HG03064 (cell line): ENCODE measurements around the gene AXDND1.

Source experiments
- ATAC-seq: cut with Tn5 transposase; IDR thresholded peaks from one replicate; pipeline ENCODE4 v1.9.1; 2021; ENCODE audit warnings: low read depth; ENCODE audit not compliant: unreplicated experiment

The AXDND1 gene, protein sequence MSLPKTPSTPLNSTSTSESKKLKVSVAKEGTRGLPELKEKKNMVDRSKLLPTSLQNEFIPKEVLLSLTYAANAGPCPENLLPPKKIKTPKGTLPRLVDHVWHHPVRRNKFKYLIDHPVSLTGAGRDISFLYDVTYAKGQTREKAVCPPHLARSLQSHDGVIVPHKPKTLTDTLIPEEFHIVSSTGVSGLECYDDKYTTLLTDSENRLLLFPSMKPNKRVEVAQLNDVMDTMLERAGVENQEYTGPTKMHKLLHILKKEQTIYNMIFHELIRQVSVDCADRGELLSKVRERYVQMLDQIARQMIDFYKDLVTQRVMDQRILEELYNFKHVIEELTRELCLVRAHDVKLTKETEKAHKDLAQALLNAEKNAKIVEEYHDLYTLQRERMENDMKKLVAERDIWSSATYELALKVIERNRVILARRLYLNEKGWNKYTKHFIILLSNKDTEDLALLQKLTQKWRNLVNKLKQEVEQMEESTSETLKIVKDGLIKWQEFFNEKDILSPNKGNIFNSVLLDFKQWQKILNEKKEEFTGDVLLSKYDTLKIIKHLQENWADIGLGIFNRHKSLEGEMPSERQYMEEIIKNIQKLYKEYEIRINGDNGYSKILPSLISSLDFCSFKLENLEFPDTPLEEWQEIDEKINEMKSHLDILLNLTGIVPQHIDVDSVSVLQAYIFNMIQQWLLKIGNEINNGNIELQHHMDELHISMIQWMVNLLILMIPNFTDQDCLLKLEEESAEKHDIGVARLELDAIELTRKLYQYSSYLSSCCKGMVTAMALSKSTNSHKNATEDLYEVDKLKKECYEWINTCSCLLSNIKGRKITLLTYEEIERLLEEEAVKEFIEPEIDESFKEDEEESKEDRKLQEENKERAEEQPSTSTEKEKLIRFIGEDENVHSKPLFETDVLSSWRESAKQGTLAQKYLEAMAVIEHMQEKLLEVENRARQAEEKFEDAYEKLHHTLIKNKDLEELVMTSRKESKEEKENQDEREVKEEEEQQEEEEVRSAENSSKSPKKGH

DNA sequence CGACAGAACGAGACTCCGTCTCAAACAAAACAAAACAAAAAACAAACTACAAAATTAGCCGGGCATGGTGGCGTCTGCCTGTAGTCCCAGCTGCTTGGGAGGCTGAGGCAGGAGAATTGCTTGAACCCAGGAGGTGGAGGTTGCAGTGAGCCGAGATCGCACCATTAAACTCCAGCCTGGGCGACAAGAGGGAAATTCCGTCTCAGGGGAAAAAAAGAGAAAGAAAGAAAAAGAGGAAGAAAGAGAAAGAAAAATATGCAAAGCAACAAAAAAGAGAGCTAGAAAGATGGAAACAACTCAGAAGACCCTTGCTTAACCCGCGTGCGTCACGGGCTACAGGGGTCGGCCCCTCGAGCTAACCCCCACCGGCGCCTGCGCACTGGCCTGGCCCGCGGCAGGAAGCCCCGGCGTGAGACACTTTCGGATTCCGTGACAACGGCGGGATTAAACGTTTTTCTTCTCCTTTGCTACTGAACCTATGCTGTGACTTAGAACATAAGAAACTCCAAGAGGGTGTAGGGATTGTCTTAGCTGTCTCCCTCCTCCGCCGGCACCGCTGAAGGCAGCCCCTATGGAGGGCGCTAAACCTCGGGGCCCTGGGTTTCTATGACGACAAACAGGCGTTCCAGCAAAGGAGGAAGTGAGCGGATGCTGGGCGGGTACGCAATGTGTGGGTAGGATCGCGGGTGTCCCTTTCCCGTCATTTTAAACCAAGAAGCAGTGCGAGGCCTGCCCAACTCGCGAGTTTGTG, at the start of gene AXDND1:
Gene AXDND1, plus strand, starts transcription at position 630 of the 751 bp plus-strand sequence. CDS start 539 bp downstream, outside the sequence.
- peak; percentile 98 for ATAC-seq

DNA sequence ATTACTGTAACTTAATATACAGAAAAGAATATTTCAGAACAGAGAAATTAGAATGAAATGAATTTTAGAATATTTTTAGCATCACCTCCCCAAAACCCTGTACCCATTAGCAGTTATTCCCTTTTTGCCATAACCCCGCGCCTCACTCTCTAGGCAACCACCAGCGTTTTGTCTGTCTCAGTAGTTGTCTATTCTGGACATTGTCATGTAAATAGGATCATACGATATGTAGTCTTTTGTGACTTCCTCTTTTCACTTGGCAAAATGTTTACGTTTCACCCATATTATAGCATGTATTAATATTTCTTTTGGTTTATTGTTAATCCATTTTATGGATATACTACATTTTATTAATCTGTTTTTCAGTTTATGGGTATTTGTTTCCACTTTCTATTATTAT, 47.3 kb upstream of the AXDND1 start:
- no peak for ATAC-seq

GRCh38 chr1:179321533-179322216, 44.1 kb upstream of the AXDND1 start:
- ATAC-seq: no peak

DNA sequence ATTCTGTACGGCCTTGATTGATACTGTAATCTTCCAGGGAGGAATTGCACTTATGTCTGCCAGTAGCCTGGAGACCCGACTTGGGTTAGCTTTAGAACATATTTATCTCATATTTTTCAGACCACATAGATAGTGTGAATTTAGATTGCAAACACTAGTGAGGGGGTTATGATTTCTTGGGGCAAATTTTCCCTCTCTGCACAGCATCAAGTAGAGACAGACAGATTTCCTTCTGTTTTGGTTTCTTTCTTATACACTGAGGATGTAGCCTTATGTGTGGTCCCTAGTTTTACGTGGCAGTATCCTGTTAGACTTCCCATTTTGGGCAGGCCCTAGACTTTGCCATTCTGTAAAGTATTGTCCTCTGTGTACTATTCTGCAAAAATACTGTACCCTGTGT, 43.2 kb upstream of the AXDND1 start:
- ATAC-seq: no peak

DNA sequence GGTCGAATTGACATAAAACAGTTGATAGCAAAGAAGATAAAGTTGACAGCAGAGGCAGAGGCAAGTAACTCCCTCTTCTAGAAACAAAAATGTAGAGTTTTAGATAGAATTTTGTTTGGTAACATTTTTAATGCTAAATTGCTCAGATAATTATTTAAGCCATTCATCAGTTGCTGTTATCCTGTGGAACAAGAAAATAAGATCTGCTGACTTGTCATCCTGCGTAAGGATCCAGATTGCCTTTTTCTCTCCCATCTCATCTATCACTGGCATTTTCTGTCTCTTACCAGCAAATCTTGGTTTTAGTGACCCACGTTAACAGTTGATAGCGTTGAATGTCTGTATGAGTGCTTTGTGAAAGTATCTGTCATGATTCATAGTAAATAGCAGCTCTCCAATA, 42.3 kb upstream of the AXDND1 start:
- ATAC-seq: no peak

DNA sequence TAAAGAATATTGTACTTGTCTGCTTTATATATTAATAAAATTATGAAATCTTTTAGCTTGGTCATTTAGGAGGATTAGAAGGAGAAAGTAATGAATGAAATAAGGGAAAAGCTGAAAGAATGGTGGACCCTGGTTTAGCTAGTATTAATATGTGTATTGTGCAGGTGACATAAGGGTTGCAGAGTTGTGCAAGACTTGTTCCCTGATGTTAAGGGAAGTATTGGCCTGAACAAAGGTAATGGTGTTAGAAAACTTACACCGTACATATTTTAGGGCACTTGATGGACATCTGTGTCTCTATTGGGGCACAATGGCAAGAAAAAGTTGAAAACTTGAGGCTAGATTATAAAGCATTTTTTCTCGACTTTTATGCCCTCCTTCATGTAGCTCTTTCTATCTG, 39.9 kb upstream of the AXDND1 start:
- no peak for ATAC-seq

DNA sequence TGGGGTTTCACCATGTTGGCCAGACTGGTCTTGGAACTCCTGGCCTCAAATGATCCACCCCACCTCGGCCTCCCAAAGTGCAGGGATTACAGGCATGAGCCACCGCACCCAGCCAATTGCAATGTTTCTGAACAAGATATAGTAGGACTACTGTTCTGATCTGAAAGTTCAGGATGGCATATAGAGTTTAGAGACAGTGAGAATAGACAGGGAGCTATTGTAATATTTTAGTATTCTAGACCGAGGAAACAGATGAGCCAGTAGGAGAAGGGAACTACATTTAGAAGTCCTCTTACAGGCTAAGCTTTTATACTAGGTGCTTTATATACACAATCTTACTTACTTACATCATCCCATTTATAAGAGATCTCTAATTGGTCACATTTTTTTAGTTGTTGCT, 39.0 kb upstream of the AXDND1 start:
- ATAC-seq: no peak

DNA sequence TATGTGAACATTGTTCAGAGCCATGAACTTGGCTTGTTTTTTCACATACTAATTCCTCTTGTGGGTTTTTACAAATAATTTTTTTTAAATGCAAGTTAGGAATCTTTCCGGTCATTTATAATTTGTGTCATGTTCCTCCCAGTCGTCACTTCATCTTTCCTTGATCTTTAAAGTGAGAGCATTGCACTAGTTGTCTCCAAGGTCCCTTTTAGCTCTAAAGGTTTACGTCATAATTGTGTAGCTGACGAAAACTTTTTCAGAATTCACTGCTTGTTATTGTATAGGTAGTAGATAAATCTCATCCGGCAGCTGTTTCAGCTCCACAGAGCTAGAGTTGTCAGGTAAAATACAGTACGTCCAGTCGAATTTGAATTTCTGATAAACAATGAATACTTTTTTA, 38.6 kb upstream of the AXDND1 start:
- no peak for ATAC-seq

DNA sequence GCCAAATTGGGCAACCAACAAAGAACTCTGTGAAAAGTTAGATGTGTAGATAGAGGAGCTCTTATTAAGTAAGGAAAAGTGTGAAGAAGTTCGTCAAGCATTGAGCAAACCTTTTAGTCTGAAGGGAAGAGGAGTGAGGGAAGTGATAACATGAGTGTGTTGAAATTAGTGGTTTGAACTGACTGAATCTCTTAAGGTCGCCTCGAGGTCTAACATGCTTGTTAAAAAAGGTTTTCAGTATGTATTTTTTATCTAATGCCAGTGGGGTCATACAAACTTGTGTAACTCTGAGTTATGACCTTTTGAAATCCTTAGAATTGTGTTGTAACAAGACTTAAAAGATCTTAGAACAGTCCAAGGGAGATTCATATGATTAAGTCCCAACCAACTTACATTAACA, 38.1 kb upstream of the AXDND1 start:
- ATAC-seq: no peak

GRCh38 chr1:179329862-179330261, 35.9 kb upstream of the AXDND1 start:
- no peak for ATAC-seq

DNA sequence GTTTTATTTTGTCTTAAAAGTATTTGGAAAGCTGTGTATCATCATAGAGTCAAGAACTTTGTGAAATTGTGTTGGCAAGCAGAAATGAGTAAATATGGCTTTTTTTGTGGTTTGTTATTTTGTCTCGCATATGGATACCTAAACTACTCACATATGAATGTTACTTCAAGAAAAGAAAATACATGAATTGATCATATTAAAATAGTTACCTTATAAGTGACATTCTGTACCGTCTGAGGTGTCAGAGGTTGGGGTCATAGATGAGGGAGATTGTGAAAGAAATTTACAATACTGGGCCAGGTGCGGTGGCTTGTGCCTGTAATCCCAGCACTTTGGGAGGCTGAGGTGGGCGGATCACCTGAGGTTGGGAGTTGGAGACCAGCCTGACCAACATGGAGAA, 31.3 kb upstream of the AXDND1 start:
- ATAC-seq: no peak

- no peak for ATAC-seq
Observed at GRCh38 chr1:179337288-179337687, 28.5 kb upstream of the AXDND1 start.

DNA sequence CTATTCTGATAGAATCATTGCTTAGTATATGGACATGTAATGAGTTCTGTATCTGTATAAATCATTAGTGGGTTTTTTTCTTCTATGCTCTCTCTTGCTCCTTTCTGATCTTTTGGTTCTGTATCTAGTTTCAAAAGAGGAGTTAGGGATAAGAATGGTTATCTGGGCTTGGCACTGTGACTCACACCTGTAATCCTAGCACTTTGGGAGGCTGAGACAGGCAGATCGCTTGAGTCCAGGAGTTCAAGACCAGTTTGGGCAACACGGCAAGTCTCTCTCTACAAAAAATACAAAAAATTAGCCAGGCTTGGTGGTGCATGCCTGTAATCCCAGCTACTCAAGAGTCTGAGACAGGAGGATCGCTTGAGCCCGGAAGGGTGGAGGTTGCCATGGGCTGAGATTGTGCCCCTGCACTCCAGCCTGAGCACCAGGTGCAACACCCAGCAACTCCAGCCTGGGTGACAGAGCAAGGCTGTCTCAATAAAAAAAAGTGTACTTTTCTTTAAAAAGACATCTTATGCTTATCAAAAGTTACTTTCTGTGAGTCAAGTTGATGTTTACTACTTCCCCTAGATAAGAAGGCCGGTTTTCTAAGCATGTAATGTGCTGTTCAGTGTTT, 27.7 kb upstream of the AXDND1 start:
- no peak for ATAC-seq

GRCh38 chr1:179340918-179341317, 24.9 kb upstream of the AXDND1 start:
- ATAC-seq: no peak

- no peak for ATAC-seq
Observed at GRCh38 chr1:179341943-179342547, 23.7 kb upstream of the AXDND1 start.

- no peak for ATAC-seq
Observed at GRCh38 chr1:179342740-179343404, 22.9 kb upstream of the AXDND1 start.

- ATAC-seq: no peak
Observed at GRCh38 chr1:179351281-179351680, 14.5 kb upstream of the AXDND1 start.

GRCh38 chr1:179352236-179352635, 13.5 kb upstream of the AXDND1 start:
- ATAC-seq: no peak

DNA sequence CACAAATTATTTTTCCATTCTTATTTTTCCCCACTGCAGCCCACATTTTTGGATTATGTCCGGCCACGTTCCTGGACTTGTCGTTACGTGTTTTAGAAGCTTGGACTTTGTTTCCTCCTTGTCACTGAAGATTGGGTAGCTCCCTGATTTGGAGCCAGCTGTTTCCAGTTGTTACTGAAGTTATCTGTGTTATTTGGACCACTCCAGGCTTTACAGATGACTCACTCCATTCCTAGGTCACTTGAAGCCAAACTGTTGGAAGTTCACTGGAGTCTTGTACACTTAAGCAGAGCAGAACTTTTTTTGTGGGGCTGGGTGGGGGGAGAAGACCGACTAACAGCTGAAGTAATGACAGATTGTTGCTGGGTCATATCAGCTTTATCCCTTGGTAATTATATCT, 12.2 kb upstream of the AXDND1 start:
- ATAC-seq: no peak
